Stimulated activated effector memory CD8-positive, alpha-beta T cell treated with anti-CD3 and anti-CD28 coated beads, Interleukin-12 subunit alpha, Interleukin-12 subunit beta, amount 100 ng/mL, for 72 hours (primary cell): ENCODE data around the gene MYRIP.
"Not testable (repeated sequence)": the region's sequence is repeated elsewhere in the genome, so short reads cannot be mapped to it uniquely, and the experiment has no call there.

Source experiments
- ATAC-seq: fragments of 150-1000 bp; cut with Tn5 transposase; 2 replicates; pipeline ENCODE4 v1.10.0; 2021
- DNase-seq, 2 donors: peaks; one replicate each; pipeline ENCODE4 v3.0.0; 2021 to 2022; ENCODE audit warnings: low spot score in 2 of 2
- H3K27ac Mint-ChIP-seq: one replicate; pipeline ENCODE4 v1.8.0; 2022; ENCODE audit warnings: mild to moderate bottlenecking, mixed read lengths
- H3K36me3 Mint-ChIP-seq: one replicate; pipeline ENCODE4 v1.8.0; 2022; ENCODE audit warnings: mild to moderate bottlenecking, mixed read lengths
- H3K4me1 Mint-ChIP-seq: one replicate; pipeline ENCODE4 v1.8.0; 2022; ENCODE audit warnings: mixed read lengths
- H3K4me3 Mint-ChIP-seq: one replicate; pipeline ENCODE4 v1.8.0; 2022; ENCODE audit warnings: mild to moderate bottlenecking, mixed read lengths
- H3K9me3 Mint-ChIP-seq: one replicate; pipeline ENCODE4 v1.8.0; 2022; ENCODE audit warnings: mixed read lengths

MYRIP gene

DNA sequence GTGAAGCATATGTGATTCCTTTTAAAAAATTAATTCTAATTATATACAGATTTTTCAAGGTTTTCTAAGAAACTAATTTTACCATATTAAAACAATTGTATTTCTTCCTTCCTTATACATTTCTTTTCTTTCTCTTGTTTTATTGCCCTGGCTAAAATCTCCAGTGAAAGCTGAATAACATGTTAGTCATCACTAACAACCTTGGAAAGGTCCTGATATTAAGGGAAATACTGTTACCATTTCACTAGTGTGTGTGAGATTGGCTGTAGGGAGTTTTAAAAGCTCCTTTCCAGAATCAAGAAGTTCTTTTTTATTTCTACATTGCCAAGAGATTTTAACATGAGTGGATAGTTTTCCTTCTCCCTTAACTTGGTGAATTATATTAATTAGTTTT, 270.4 kb downstream of the MYRIP start:
- Mint-ChIP-seq H3K9me3 (peaks cover 2% of the 10 kb centered on the region), H3K27ac (no peak overlapping the region), H3K36me3 (no peaks in the 10 kb centered on the region), H3K4me1 (no peaks in the 10 kb centered on the region), H3K4me3 (no peak overlapping the region)
- ATAC-seq (no peak), DNase-seq (no peak)

DNA sequence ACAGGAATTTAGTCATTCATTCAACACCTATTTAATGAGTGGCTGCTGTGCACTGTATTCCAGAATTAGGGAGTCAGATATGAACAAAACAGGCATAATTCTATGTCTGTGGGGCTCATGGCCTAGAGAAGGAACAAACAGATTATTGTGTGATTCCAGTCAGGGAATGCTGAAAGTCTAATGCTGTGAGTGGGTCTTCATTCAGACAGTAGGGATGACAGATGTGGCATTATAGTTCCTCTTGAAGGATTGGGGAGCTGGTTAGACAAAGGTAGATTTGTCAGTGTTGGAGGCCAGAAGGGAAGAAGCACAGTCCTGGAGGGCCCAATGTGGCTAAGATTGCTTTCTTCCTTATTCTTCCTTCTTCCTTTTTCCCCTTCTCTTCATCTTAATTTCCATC, 273.7 kb downstream of the MYRIP start:
- ATAC-seq (no peak), DNase-seq (no peak)
- H3K4me1 Mint-ChIP-seq = no peaks in the 10 kb centered on the region
- no peak overlapping the region for H3K27ac Mint-ChIP-seq
- no peak overlapping the region for H3K4me3 Mint-ChIP-seq
- no peaks in the 10 kb centered on the region for H3K36me3 Mint-ChIP-seq
- H3K9me3 Mint-ChIP-seq = peaks cover 2% of the 10 kb centered on the region

DNA sequence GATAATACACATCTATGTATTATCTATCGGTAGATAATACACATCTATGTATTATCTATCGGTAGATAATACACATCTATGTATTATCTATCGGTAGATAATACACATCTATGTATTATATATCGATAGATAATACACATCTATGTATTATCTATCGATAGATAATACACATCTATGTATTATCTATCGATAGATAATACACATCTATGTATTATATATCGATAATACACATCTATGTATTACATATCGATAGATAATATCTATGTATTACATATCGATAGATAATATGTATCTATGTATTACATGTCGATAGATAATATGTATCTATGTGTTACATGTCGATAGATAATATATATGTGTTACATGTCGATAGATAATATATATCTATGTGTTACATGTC, 275.0 kb downstream of the MYRIP start:
- not testable (repeated sequence) for ATAC-seq, DNase-seq, H3K9me3 Mint-ChIP-seq, H3K4me3 Mint-ChIP-seq, H3K36me3 Mint-ChIP-seq, H3K27ac Mint-ChIP-seq, H3K4me1 Mint-ChIP-seq

DNA sequence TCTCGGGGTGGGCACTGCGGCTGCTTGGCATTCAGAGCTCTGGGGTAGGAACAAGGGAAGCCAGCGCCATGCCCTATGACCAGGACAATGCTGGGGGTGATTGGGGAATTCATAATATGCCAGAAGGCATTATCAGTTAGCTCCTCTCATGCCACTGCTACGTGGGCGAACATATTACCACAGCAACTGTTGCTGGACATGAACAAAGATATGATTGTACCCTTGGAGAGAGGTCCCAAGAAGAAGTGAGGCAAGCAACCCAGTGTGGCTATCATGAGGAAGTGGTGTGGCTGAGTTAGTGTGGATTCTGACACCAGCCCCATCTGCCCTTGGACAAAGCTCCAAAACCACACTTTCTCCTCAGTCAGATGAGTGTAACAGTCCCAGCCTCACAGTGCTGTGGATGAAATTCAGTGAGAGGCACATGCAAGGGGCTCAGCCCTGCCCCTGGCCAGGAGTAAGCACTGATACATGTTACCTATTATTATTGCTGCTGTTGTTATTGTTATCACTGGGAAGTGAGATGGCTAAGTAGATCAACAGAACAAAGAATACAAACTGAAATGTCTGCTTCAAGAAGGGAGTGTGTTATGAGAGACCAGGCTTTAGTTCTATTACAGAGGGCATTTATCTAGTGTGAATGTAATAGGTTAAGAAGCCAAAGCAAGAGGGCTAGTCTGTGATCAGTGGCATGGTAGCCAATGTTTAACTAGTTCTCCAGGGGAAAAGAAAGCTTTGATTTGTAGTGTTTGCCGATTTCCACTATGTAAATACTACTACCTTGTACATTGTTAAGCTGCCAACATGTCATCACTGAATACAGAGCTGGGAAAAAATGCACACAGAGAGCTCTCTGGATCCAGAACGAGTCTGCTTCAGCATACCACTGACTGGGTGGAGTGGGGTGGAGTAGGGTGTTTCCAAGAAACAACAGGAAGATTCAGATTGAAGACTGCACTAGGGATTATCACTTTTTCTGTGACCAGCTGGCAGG, 277.8 kb downstream of the MYRIP start:
- DNase-seq = no peak
- ATAC-seq = peak; percentile 20
- Mint-ChIP-seq H3K9me3 (no peaks in the 10 kb centered on the region), H3K36me3 (no peaks in the 10 kb centered on the region), H3K4me1 (no peaks in the 10 kb centered on the region), H3K4me3 (no peak overlapping the region), H3K27ac (no peak overlapping the region)

DNA sequence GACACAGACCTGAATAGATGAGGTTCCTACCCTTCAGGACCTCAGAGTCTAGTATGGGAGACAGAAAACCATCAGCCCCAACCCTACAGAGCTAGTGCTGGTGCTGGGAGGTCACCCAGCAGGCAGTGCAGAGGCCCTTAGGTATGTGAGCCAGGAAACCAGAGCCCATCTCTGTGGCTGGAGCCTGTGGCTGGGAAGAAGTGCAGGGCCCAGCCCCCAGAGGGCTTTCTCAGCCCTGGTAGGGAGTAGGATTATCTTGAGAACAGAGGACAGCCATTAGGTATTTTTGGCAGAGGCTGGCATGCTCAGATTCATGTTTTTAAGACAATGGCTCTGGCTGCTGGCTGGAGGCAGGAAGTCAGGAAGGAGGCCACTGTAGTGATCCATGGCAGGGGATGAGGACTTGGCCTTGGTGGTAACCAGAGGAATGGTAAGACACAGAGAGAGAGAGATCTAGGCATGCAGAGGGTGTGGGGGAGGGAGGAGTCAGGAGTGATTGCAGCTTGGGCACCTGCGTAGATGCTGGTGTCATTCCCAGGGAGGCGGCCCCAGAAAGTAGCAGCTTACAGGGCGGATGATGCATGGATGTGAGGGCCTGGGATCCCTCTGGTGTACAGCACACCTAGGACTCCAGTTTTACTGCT, 279.2 kb downstream of the MYRIP start:
- ATAC-seq (peak; percentile 14), DNase-seq (peak in 1 of 2 donors; percentile 20)
- no peak overlapping the region for H3K4me3 Mint-ChIP-seq
- H3K36me3 Mint-ChIP-seq = no peaks in the 10 kb centered on the region
- H3K27ac Mint-ChIP-seq = no peak overlapping the region
- no peaks in the 10 kb centered on the region for H3K9me3 Mint-ChIP-seq
- no peaks in the 10 kb centered on the region for H3K4me1 Mint-ChIP-seq

DNA sequence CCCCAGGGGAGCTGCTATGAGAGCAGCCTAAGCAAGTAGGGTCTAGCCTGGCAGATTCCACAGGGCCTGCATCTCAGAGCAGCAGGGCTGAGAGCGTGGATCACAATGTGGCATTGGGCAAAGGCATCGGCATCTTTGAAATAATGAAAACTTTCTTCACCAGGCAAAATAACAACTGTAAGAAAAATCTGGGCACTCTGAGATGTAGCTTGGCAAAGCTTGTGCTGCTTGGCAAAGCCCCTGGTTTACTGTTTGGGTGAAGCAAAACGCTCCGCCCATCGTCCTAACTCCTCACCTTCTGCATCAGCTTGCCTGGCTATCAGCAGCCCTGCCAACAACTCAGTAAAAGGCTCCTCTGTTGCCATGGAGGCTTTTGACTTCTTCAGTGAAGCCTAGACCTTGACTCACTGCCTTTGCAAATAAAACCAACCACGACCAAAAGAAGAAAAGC, 287.3 kb downstream of the MYRIP start:
- peaks cover 5% of the 10 kb centered on the region for H3K9me3 Mint-ChIP-seq
- no peak for ATAC-seq
- H3K36me3 Mint-ChIP-seq = no peaks in the 10 kb centered on the region
- no peak overlapping the region for H3K4me3 Mint-ChIP-seq
- H3K27ac Mint-ChIP-seq = no peak overlapping the region
- H3K4me1 Mint-ChIP-seq = no peaks in the 10 kb centered on the region
- DNase-seq = no peak

DNA sequence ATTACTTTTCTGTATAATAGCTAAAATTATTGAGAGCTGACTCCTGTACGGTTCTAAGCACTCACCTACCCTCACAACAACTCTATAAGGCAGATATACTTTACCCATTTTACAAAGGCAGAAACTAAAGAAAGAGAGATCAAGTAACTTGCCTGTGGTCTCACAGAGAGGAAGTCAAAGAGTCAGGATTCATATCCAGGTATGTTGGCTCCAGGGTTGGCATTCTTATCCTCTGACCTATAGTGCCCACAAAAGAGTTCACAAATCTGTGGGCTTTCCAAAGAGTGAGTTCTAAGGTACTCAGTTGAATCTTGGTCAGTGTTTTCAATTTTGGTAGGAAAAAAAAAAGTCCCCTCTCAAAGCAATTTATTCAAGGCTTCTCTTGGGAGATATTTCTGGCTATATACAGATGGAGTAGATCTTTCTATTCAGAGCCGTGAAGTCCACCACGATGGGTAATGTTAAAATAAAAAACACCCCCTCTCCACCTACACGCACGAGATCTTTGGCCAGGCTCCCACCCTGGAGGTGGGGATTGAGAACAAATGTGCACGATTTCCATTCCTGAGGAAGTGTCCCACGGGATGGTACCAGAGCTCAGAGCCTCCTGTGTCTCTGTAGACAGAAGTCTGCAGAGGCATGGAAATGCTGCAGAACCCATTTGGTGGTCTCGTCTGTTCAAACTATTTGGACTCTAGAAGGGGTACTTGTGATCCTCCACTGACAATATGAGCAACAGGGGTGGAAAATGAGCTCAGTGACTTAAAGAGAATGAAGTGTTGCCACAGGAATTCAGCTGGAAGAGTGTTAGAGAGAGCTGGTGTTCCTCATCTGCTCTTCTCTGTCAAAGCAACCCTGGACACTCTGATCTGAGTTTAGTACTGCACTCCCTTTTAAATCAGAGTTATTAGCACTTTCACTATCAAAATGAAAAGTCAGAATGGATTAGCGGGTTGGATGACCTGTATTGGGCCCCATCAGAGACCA, 288.0 kb downstream of the MYRIP start:
- H3K9me3 Mint-ChIP-seq = peaks cover 5% of the 10 kb centered on the region
- H3K4me3 Mint-ChIP-seq = no peak overlapping the region
- DNase-seq (peak in 1 of 2 donors; percentile 2), ATAC-seq (no peak)
- H3K27ac Mint-ChIP-seq = no peak overlapping the region
- H3K36me3 Mint-ChIP-seq = no peaks in the 10 kb centered on the region
- no peaks in the 10 kb centered on the region for H3K4me1 Mint-ChIP-seq

DNA sequence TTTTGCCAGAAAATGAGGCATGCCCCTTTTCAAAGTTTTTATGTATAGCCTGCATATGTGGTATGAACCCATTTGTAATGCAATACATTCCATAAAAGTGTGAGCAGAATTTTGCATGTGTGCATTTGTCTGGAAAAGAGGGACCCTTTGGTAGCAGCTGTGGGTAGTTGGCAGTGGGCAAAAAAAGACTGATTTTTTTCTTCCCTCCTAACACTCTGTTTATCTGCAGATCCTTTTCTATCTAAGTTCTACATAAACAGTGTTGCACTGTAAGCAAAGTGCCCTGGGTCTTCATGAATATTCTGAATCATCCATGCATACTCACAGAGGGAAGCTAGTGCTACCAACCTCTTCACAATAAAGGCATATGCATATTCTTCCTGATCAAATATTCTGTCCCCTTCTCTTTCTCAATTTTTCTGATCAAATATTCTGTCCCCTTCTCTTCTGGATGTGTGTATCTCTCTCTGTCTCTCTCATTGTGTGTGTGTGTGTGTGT, 288.9 kb downstream of the MYRIP start:
- ATAC-seq (no peak), DNase-seq (no peak)
- Mint-ChIP-seq H3K4me3 (no peak overlapping the region), H3K4me1 (no peaks in the 10 kb centered on the region), H3K27ac (no peak overlapping the region), H3K9me3 (peaks cover 5% of the 10 kb centered on the region), H3K36me3 (no peaks in the 10 kb centered on the region)

DNA sequence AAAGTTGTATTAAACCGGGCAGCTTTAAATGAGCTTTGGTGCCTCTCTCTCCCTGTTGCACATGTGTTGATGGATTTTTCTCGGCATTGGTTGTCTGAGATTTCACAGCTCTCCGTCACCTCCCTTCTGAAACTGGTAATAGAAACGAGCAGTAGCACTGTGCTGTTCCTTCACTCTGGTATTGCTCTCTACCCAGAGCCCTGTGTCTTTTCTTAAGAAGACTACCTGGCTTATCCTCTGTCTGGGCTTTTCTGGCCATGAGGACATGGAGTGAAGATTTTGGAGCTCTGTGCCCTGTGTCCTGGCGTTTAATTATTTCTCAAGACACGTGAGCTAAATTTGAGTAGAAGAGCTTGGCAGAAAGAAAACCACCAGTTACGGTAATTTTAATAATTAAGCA, 290.5 kb downstream of the MYRIP start:
- Mint-ChIP-seq H3K36me3 (no peaks in the 10 kb centered on the region), H3K9me3 (peaks cover 5% of the 10 kb centered on the region), H3K27ac (no peak overlapping the region), H3K4me3 (no peak overlapping the region), H3K4me1 (no peaks in the 10 kb centered on the region)
- DNase-seq (peak in 1 of 2 donors; percentile 6), ATAC-seq (no peak)

DNA sequence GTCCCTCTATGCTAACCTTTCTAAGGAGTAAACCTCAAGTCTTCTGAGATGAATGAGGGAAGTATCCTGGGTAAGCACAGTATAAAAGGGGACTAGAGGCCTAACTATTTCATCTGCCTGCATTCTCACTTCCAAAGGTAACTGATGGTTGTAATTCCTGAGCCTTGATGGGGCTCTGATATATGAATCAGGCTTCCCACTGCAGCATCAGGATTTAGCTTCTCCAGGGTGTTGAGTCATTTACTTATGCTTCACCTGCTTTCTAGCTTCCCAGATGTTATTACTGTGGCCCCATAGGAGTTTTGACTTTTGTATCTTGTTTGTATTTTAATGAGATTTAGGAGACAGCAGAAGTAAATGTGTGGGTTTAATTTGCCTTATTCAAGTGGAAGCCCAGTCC, 292.8 kb downstream of the MYRIP start:
- no peak for DNase-seq
- ATAC-seq = no peak
- peaks cover 5% of the 10 kb centered on the region for H3K9me3 Mint-ChIP-seq
- no peak overlapping the region for H3K27ac Mint-ChIP-seq
- no peaks in the 10 kb centered on the region for H3K4me1 Mint-ChIP-seq
- H3K36me3 Mint-ChIP-seq = no peaks in the 10 kb centered on the region
- no peak overlapping the region for H3K4me3 Mint-ChIP-seq

DNA sequence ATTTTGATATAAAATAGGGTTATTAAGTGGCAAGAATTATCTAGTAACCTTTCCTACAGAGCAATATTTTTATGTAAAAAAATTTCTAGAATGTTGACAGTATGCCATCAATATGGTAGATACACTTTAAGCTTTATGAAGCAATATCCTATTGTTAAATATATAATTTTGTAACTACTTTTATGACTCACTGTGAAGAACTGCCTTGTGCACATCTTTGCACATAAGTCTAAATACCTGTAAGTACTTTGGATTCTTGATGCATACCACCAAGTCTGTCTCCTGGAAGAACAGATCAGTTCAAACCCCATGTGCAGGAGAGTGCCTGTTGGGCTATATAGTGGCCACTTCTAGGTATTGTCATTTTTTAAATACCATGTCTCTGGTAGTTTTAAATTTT, 294.4 kb downstream of the MYRIP start:
- H3K27ac Mint-ChIP-seq = no peak overlapping the region
- DNase-seq (peak in 1 of 2 donors; percentile 2), ATAC-seq (no peak)
- no peaks in the 10 kb centered on the region for H3K4me1 Mint-ChIP-seq
- H3K9me3 Mint-ChIP-seq = peaks cover 10% of the 10 kb centered on the region
- H3K4me3 Mint-ChIP-seq = no peak overlapping the region
- no peaks in the 10 kb centered on the region for H3K36me3 Mint-ChIP-seq

DNA sequence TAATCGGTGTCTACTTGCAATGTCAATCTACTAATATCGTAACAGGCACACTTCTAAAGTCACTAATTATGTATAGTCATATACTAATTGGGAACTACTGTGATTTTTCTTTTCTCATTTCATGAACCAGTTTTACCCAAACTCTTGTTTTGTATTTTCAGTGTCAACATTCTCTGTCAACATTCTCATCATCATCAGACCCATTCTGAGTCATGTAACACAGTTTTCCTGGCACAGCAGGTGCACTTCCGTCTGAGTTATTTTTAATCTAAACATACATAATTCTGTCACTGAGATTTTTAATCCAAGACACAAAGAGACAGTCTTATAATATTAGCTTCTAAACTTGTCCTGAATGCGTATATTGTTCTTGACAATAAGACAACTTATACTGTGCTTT, 295.0 kb downstream of the MYRIP start:
- no peaks in the 10 kb centered on the region for H3K36me3 Mint-ChIP-seq
- DNase-seq (no peak), ATAC-seq (no peak)
- H3K4me1 Mint-ChIP-seq = no peaks in the 10 kb centered on the region
- peaks cover 10% of the 10 kb centered on the region for H3K9me3 Mint-ChIP-seq
- H3K27ac Mint-ChIP-seq = no peak overlapping the region
- no peak overlapping the region for H3K4me3 Mint-ChIP-seq

DNA sequence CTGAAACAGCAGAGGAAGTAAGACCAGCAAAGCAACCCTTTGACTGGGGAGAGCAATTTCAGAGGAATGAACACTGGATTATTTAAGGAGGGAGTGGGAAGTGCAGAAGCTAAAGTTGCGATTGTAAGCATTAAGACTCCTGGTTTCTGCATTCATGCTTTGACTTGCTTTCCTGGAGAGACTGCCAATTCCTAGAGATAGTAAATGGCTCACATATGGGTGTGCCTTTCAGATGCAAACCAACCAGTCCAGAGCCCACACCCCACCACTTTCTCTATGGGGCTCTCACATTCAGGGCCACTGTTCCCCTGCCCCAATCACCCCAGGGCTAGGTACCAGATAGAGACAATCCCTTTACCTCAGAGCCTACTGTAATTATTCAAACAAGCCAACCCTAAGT, 299.2 kb downstream of the MYRIP start:
- ATAC-seq (no peak), DNase-seq (no peak)
- Mint-ChIP-seq H3K9me3 (peaks cover 5% of the 10 kb centered on the region), H3K4me1 (no peaks in the 10 kb centered on the region), H3K27ac (no peak overlapping the region), H3K4me3 (no peak overlapping the region), H3K36me3 (no peaks in the 10 kb centered on the region)

DNA sequence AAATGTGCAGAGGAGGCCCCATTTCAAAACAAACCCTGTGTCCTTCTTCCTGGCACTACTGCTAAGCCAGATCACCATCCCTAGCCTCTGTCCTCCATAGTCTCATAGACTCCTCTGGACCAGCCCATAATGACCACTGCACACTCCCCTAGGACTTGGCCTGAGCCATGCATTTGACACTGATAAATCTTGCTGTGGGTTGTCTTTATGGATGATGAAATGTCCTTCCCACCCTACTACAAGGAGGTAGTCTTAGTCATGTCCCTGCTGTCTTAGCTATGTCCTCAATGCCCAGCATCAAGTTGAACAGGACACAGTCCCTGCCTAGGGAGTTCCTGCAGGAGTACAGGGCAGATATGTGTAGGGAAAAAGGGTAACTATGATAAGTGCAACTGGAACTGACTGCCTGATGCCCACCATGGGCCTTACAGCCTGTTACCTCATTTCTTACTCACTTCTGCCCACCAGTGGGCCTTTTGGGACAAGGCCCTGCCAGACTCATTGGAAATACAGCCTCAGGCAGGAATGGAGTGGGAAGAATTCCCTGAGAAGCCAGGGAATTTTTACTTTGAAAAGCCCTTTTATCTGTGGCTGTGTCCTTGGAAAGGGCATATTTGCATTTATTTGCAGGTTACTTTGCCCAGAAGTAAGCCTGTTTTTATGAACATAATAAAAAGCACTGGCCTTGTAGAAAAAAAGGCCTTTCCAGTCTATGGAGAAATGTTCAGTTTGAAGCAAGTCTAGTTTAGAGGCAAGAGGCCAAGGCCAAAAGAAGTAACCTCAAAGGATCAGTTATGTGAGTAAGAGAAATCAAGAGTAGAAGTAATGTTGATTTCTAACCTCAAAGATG, 300.5 kb downstream of the MYRIP start:
- DNase-seq (no peak), ATAC-seq (peak; percentile 39)
- peaks cover 5% of the 10 kb centered on the region for H3K9me3 Mint-ChIP-seq
- no peaks in the 10 kb centered on the region for H3K4me1 Mint-ChIP-seq
- H3K27ac Mint-ChIP-seq = no peak overlapping the region
- no peaks in the 10 kb centered on the region for H3K36me3 Mint-ChIP-seq
- H3K4me3 Mint-ChIP-seq = no peak overlapping the region
